H1 (cell line): ENCODE measurements around the gene SMCHD1. TPM values are rescaled to one million over a fixed set of nuclear protein-coding genes. Genes with fewer than 3 reads are reported as not detected.

Source experiments
- CTCF ChIA-PET: fragments of 300-600 bp; sonication (Branson Sonifier 250); formaldehyde crosslinking; loops from one replicate; lab custom pipeline; 2021; ENCODE audit not compliant: partially characterized antibody; lab: Charles Lee
- POLR2A ChIA-PET: fragments of 300-600 bp; sonication (Branson Sonifier 250); formaldehyde crosslinking; loops from one replicate; lab custom pipeline; 2021; ENCODE audit warnings: inconsistent platforms; ENCODE audit not compliant: partially characterized antibody; lab: Charles Lee
- DNase-seq, 2 experiments: peaks; one replicate each; pipeline versions ENCODE4 v3.0.0 to v3.0.0-alpha.2; 2010 to 2022; ENCODE audit warnings: low spot score in 2 of 2, low read depth in 1 of 2, mixed read lengths in 1 of 2
- FAIRE-seq: peaks from 2 replicates; lab custom pipeline; 2011; peaks lifted over from hg19 to GRCh38; lab: Jason Lieb, UNC
- H2AFZ ChIP-seq: 2 replicates; pipeline ENCODE4 v1.8.1; 2012; ENCODE audit warnings: low read length, inconsistent platforms
- H2AK5ac ChIP-seq: 2 replicates; pipeline ENCODE4 v1.6.1; 2013; ENCODE audit warnings: low read depth, low read length
- H2BK120ac ChIP-seq: replicated peaks from 2 replicates; pipeline ENCODE3; 2013; ENCODE audit warnings: low read depth, low read length, inconsistent platforms
- H2BK12ac ChIP-seq: 2 replicates; pipeline ENCODE4 v1.6.1; 2013; ENCODE audit warnings: low read depth, low read length
- H2BK15ac ChIP-seq: 2 replicates; pipeline ENCODE4 v1.6.1; 2013; ENCODE audit warnings: low read length
- H2BK20ac ChIP-seq: 2 replicates; pipeline ENCODE4 v1.6.1; 2013; ENCODE audit warnings: low read length
- H2BK5ac ChIP-seq: 2 replicates; pipeline ENCODE4 v1.6.1; 2013; ENCODE audit warnings: low read depth, low read length
- H3K14ac ChIP-seq: 2 replicates; pipeline ENCODE4 v1.6.1; 2013; ENCODE audit warnings: inconsistent platforms; ENCODE audit not compliant: insufficient read length
- H3K18ac ChIP-seq: 2 replicates; pipeline ENCODE4 v1.6.1; 2013; ENCODE audit warnings: low read length; ENCODE audit errors: extremely low read depth
- H3K23ac ChIP-seq: 2 replicates; pipeline ENCODE4 v1.6.1; 2013; ENCODE audit warnings: inconsistent platforms; ENCODE audit not compliant: insufficient read length
- H3K23me2 ChIP-seq: 2 replicates; pipeline ENCODE4 v1.6.1; 2013; ENCODE audit warnings: low read depth, low read length
- H3K27ac ChIP-seq: 2 replicates; pipeline ENCODE4 v1.6.1; 2011; ENCODE audit warnings: low read depth, low read length, inconsistent platforms
- H3K27me3 ChIP-seq, 4 experiments: replicated peaks in 1 of 4; 1 replicate in 1 of 4; 2 replicates in 3 of 4; pipeline versions ENCODE4 v1.6.1 to v1.8.1; 2011 to 2013; ENCODE audit warnings: low read length in 3 of 4, mild to moderate bottlenecking in 3 of 4, inconsistent platforms in 2 of 4, mixed read lengths in 2 of 4, moderate library complexity in 1 of 4; ENCODE audit not compliant: control insufficient read depth in 3 of 4, insufficient read depth in 3 of 4; ENCODE audit errors: extremely low read depth in 1 of 4
- H3K36me3 ChIP-seq, 4 experiments: 2 replicates each; pipeline versions ENCODE4 v1.6.1 to v1.8.1; 2011 to 2013; ENCODE audit warnings: mild to moderate bottlenecking in 4 of 4, low read length in 3 of 4, moderate library complexity in 2 of 4, control low read depth in 1 of 4, inconsistent platforms in 1 of 4; ENCODE audit not compliant: insufficient read depth in 4 of 4, control insufficient read depth in 2 of 4
- H3K4ac ChIP-seq: replicated peaks from 2 replicates; pipeline ENCODE3; 2013; ENCODE audit warnings: low read length, low read depth, mixed read lengths, inconsistent platforms; ENCODE audit not compliant: insufficient read length
- H3K4me1 ChIP-seq, 4 experiments: replicated peaks in 1 of 4; 1 replicate in 1 of 4; 2 replicates in 3 of 4; pipeline versions ENCODE4 v1.6.1 to v1.8.1; 2011 to 2013; ENCODE audit warnings: low read length in 3 of 4, inconsistent platforms in 2 of 4, mixed read lengths in 1 of 4; ENCODE audit not compliant: insufficient read depth in 4 of 4, control insufficient read depth in 3 of 4
- H3K4me2 ChIP-seq, 2 experiments: 2 replicates each; pipeline versions ENCODE4 v1.6.1 to v1.8.1; 2011 to 2013; ENCODE audit warnings: low read depth in 2 of 2, low read length in 2 of 2, control low read depth in 1 of 2, inconsistent platforms in 1 of 2, mild to moderate bottlenecking in 1 of 2; ENCODE audit not compliant: insufficient read depth in 1 of 2
- H3K4me3 ChIP-seq, 4 experiments: fragments of 200-600, 300-600 bp in 1 of 4; sonication (generic), shearing (Covaris generic), sonication (Bioruptor Twin) in 1 of 4; 2 replicates each; pipeline versions ENCODE4 v1.5.1 to v1.8.1; 2011 to 2016; ENCODE audit warnings: low read length in 4 of 4, low read depth in 3 of 4, control low read depth in 2 of 4, inconsistent platforms in 2 of 4, mild to moderate bottlenecking in 2 of 4, mixed read lengths in 1 of 4, moderate library complexity in 1 of 4; ENCODE audit not compliant: insufficient read depth in 2 of 4; ENCODE audit errors: extremely low read depth in 1 of 4
- H3K56ac ChIP-seq: replicated peaks from 2 replicates; pipeline ENCODE3; 2013; ENCODE audit warnings: low read depth, mild to moderate bottlenecking, mixed read lengths, low read length, inconsistent platforms; ENCODE audit not compliant: insufficient read length
- H3K79me1 ChIP-seq: 2 replicates; pipeline ENCODE4 v1.6.1; 2013; ENCODE audit warnings: low read depth, low read length, control low read depth
- H3K79me2 ChIP-seq, 2 experiments: 2 replicates each; pipeline versions ENCODE4 v1.6.1 to v1.8.1; 2012 to 2013; ENCODE audit warnings: low read length in 2 of 2, mild to moderate bottlenecking in 2 of 2, inconsistent platforms in 1 of 2; ENCODE audit not compliant: insufficient read depth in 2 of 2, control insufficient read depth in 1 of 2
- H3K9ac ChIP-seq, 4 experiments: replicated peaks in 1 of 4; 1 replicate in 1 of 4; 2 replicates in 3 of 4; pipeline versions ENCODE4 v1.6.1 to v1.8.1; 2011 to 2013; ENCODE audit warnings: low read depth in 3 of 4, low read length in 3 of 4, control low read depth in 2 of 4, mild to moderate bottlenecking in 2 of 4, moderate library complexity in 2 of 4, inconsistent platforms in 1 of 4; ENCODE audit errors: extremely low read depth in 1 of 4
- H3K9me3 ChIP-seq, 2 experiments: 2 replicates each; pipeline versions ENCODE4 v1.6.1 to v1.8.1; 2012 to 2013; ENCODE audit warnings: mild to moderate bottlenecking in 2 of 2, moderate library complexity in 2 of 2, control low read depth in 1 of 2, inconsistent platforms in 1 of 2, low read depth in 1 of 2, low read length in 1 of 2, mixed read lengths in 1 of 2; ENCODE audit not compliant: insufficient read depth in 2 of 2
- H4K20me1 ChIP-seq, 2 experiments: replicated peaks in 1 of 2; 2 replicates each; pipeline versions ENCODE3 to v1.8.1; 2011 to 2013; ENCODE audit warnings: inconsistent platforms in 2 of 2, low read length in 2 of 2, mild to moderate bottlenecking in 1 of 2; ENCODE audit not compliant: insufficient read depth in 2 of 2, control insufficient read depth in 1 of 2
- H4K5ac ChIP-seq: 2 replicates; pipeline ENCODE4 v1.6.1; 2013; ENCODE audit warnings: low read length, low read depth, mixed read lengths, inconsistent platforms; ENCODE audit not compliant: insufficient read length
- H4K8ac ChIP-seq: 2 replicates; pipeline ENCODE4 v1.8.0; 2013; ENCODE audit warnings: mild to moderate bottlenecking, moderate library complexity, low read length, inconsistent platforms; ENCODE audit not compliant: insufficient read depth; ENCODE audit errors: extremely low read depth
- H4K91ac ChIP-seq: replicated peaks from 2 replicates; pipeline ENCODE3; 2013; ENCODE audit warnings: low read length, mixed read lengths, inconsistent platforms; ENCODE audit not compliant: insufficient read length
- POLR2AphosphoS5 ChIP-seq: IDR thresholded peaks from 2 replicates; pipeline ENCODE4 v1.6.1; 2011; ENCODE audit warnings: low read depth, low read length
- WGBS, 2 experiments: shearing (Covaris generic) in 1 of 2; methylation state at CpG; one replicate each; pipeline versions ENCODE4 v1.1.6 to v1.1.7; 2013 to 2015; ENCODE audit warnings: low lambda C conversion rate in 2 of 2, mixed read lengths in 2 of 2, inconsistent platforms in 1 of 2, low coverage in 1 of 2, missing lambda C conversion rate in 1 of 2; ENCODE audit not compliant: insufficient replicate concordance in 2 of 2, insufficient coverage in 1 of 2, insufficient read length in 1 of 2; ENCODE audit errors: extremely low coverage in 1 of 2, missing lambda C conversion rate in 1 of 2; 5-methylcytosine and 5-hydroxymethylcytosine counted together
- polyA plus RNA-seq, 7 experiments: library from polyadenylated mRNA; depleted of rRNA in 3 of 7; stranded (reverse) in 5 of 7; unstranded in 2 of 7; fragments of >200 nt in 5 of 7; fragments of 200-250 nt in 2 of 7; gene quantifications; 1 replicate in 5 of 7; 2 replicates in 1 of 7; 4 replicates in 1 of 7; pipeline versions ENCODE4 v1.2.1 to v1.2.3, GENCODE V29; 2011 to 2013; ENCODE audit warnings: missing spikeins in 2 of 7, mixed read lengths in 2 of 7
- total RNA-seq: library from RNA; stranded (reverse); fragmentation: NEBNext Ultra II Directional; extraction: Animal tissue kit (Norgen Biotek cat#: 25700); gene quantifications from 2 replicates; pipeline ENCODE4 v1.2.1, GENCODE V29; 2021

The SMCHD1 gene
- total and polyA plus RNA-seq, 2 of the 8 experiments (the other 6 are each of a cell fraction or from before 2014, with no cell fraction given), result 9.3 to 32.0 TPM

GRCh38 chr18:2847317-2848246, 192.1 kb downstream of the SMCHD1 start:
- H4K5ac ChIP-seq, result peak overlapping the region; percentile 77
- H3K9me3 ChIP-seq, result no peaks in the 10 kb centered on the region; a peak in 1 of 4 replicates
- POLR2A ChIA-PET, result interaction anchor here (0.8 to 1.2 kb wide), 4 partner anchors 23 to 192 kb away, joined by 3 to 4 read pairs (median 4); partner anchors contain the start of gene SMCHD1
- no peak overlapping the region for H2BK5ac ChIP-seq
- no peaks in the 10 kb centered on the region for H3K79me1 ChIP-seq
- H3K9ac ChIP-seq, result peak overlapping the region in 3 of 4 experiments; percentile 8 to 64 (median 56); a peak in 6 of 7 replicates
- H3K18ac ChIP-seq, result peak overlapping the region; percentile 85
- H4K91ac ChIP-seq, result peak overlapping the region; percentile 81
- CTCF ChIA-PET, result interaction anchor here (0.9 kb wide), 1 partner anchor 23 kb away, joined by 3 read pairs; no protein-coding TSS in a partner anchor
- DNase-seq, result peak in 1 of 2 experiments; percentile 71
- H3K4ac ChIP-seq, result no peak overlapping the region
- H3K36me3 ChIP-seq, result no peaks in the 10 kb centered on the region
- H3K56ac ChIP-seq, result no peak overlapping the region
- no peak overlapping the region for H2BK120ac ChIP-seq
- no peaks in the 10 kb centered on the region for H3K79me2 ChIP-seq
- H3K27ac ChIP-seq, result no peak overlapping the region
- peak overlapping the region; percentile 52 to 82 (median 74) for H3K4me3 ChIP-seq
- H2AFZ ChIP-seq, result peak overlapping the region; percentile 98; the same call in 1 of the 2 replicates
- H4K20me1 ChIP-seq, result peaks cover 0 to 2% of the 10 kb centered on the region in 2 experiments
- no peak overlapping the region for H2AK5ac ChIP-seq
- FAIRE-seq, result no peak
- H3K14ac ChIP-seq, result no peak overlapping the region
- H3K23ac ChIP-seq, result no peak overlapping the region
- H3K27me3 ChIP-seq, result peaks cover 7 to 52% (median 44%) of the 10 kb centered on the region in 4 experiments
- H2BK20ac ChIP-seq, result 0 out of 2 replicates have a peak overlapping the region, but pooled peaks have one; percentile 82
- H3K4me1 ChIP-seq, result peaks cover 0 to 10% (median 4%) of the 10 kb centered on the region in 4 experiments; a peak in 3 of 7 replicates
- peaks cover 14% of the 10 kb centered on the region; the same call in 1 of the 2 replicates for H3K23me2 ChIP-seq
- H3K4me2 ChIP-seq, result peak overlapping the region; percentile 81 to 93
- peak overlapping the region; percentile 93; the same call in 1 of the 2 replicates for H2BK15ac ChIP-seq
- 1% methylated on average over 53 of the region's 80 CpGs; no CpG with 5 or more reads in 1 of the 2 experiments for WGBS, 2 experiments
- peak overlapping the region; percentile 58; the same call in 1 of the 2 replicates for H4K8ac ChIP-seq
- peak overlapping the region; percentile 90 for H2BK12ac ChIP-seq
- TF ChIP-seq POLR2AphosphoS5, result no peak
